ENCODE data around the gene CRY2. TPM values are rescaled to one million over a fixed set of nuclear protein-coding genes. Genes with fewer than 3 reads are reported as not detected.

The CRY2 gene
- total RNA-seq, 1 experiment from 2014 or later = 6.4 TPM

GRCh38 chr11:45930951-45931570 lies 83.8 kb downstream of the CRY2 start:
- DNase-seq (ENCODE audit: low read depth) = no peak

- DNase-seq (ENCODE audit: low read depth) = no peak
Measured at GRCh38 chr11:45931739-45932138, 84.5 kb downstream of the CRY2 start.

- no peak for DNase-seq (ENCODE audit: low read depth)
Measured at GRCh38 chr11:45932217-45932616, 84.9 kb downstream of the CRY2 start.

Other genes with a start within 250 kb of the CRY2 start
- gene CHST1, start 181.9 kb upstream of the CRY2 start, total RNA-seq (2014; rRNA removed; shearing (Covaris generic)) = 0.20 and 0.36 TPM in 2 replicates
- gene SLC35C1, start 42.3 kb upstream of the CRY2 start, total RNA-seq (2014; rRNA removed; shearing (Covaris generic)) = 4.8 and 5.2 TPM in 2 replicates
- gene MAPK8IP1, start 38.2 kb downstream of the CRY2 start, total RNA-seq (2014; rRNA removed; shearing (Covaris generic)) = 2.5 and 3.0 TPM in 2 replicates
- gene FREY1, start 59.8 kb downstream of the CRY2 start, total RNA-seq (2014; rRNA removed; shearing (Covaris generic)) = not detected in 2 replicates
- 17.3 and 17.4 TPM in 2 replicates for gene PEX16, start 70.4 kb downstream of the CRY2 start, total RNA-seq (2014; rRNA removed; shearing (Covaris generic))
- 0.12 TPM in 1 of 2 replicates, not detected in the other for gene LARGE2, start 75.2 kb downstream of the CRY2 start, total RNA-seq (2014; rRNA removed; shearing (Covaris generic))

Data from RPMI7951 (cell line).